ENCODE measurements around the gene NUP210.

DNA sequence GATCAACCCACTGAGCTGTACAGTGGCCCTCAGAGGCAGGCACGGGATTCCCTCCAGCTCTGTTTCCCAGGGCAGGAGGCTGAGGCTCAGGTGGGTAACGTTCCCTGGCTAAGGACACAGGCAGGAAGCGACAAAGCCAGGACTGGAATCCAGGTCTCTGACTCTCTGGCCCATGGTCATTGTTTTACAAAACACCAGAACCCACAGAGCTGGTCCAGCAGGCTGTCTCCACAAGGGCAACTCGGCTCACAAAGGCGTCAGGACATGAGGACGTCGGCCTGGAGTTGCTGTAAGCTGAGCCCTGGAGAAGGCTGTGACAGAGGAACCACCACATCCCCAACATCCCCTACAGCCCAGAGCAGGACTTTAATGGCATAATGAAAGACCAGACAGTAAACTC, 30.7 kb downstream of the NUP210 start:
- no peak for TF ChIP-seq SUZ12 (IDR thresholded peaks at IDR 0.05; ENCODE audit: extremely low read depth, insufficient read depth, insufficient read length)
- no peak for TF ChIP-seq YY1 (IDR thresholded peaks at IDR 0.05; ENCODE audit: insufficient read depth, insufficient read length)
- TF ChIP-seq ZNF274 (IDR thresholded peaks at IDR 0.05; ENCODE audit: low read depth, low read length): no peak
